CD4-positive, alpha-beta memory T cell (primary cell): ENCODE data around the gene FAM118A. TPM values are rescaled to one million over a fixed set of nuclear protein-coding genes. Genes with fewer than 3 reads are reported as not detected.
A peak's percentile ranks its signal among the peaks of the same experiment; 100 is the strongest.

Experiments
- CTCF ChIA-PET: fragments of 350-600 bp; sonication (Branson Sonifier 250); formaldehyde crosslinking; loops from one replicate; lab custom pipeline; 2021; ENCODE audit warnings: inconsistent platforms; ENCODE audit not compliant: partially characterized antibody; lab: Charles Lee
- POLR2A ChIA-PET: fragments of 350-600 bp; sonication (Branson Sonifier 250); formaldehyde crosslinking; loops from one replicate; lab custom pipeline; 2021; ENCODE audit not compliant: partially characterized antibody; lab: Charles Lee
- DNase-seq, 5 donors: peaks; one replicate each; pipeline versions ENCODE4 v3.0.0 to v3.0.0-alpha.2; 2020 to 2022; ENCODE audit warnings: mixed read lengths in 1 of 5
- H3K27ac ChIP-seq: one replicate; pipeline ENCODE4 v1.7.0; 2013; ENCODE audit warnings: low read depth, low read length
- H3K27me3 ChIP-seq: 2 replicates; pipeline ENCODE4 v1.7.0; 2013; ENCODE audit warnings: mild to moderate bottlenecking, low read length, moderate library complexity; ENCODE audit not compliant: insufficient read depth
- H3K36me3 ChIP-seq: 2 replicates; pipeline ENCODE4 v1.7.0; 2013; ENCODE audit warnings: mild to moderate bottlenecking, low read length, moderate library complexity; ENCODE audit not compliant: insufficient read depth
- H3K4me1 ChIP-seq: 2 replicates; pipeline ENCODE4 v1.7.0; 2013; ENCODE audit warnings: mild to moderate bottlenecking, low read length, moderate library complexity; ENCODE audit not compliant: insufficient read depth
- H3K4me3 ChIP-seq, 2 donors: one replicate each; pipeline ENCODE4 v1.7.0; 2013; ENCODE audit warnings: low read length in 2 of 2, mild to moderate bottlenecking in 1 of 2
- H3K9me3 ChIP-seq, 2 donors: one replicate each; pipeline ENCODE4 v1.7.0; 2013; ENCODE audit warnings: low read length in 2 of 2, control low read depth in 1 of 2; ENCODE audit not compliant: control insufficient read depth in 1 of 2
- H3K27ac Mint-ChIP-seq, 7 donors: one replicate each; pipeline ENCODE4 v1.8.0; 2020 to 2021; ENCODE audit warnings: mixed read lengths in 7 of 7, mild to moderate bottlenecking in 6 of 7, inconsistent platforms in 3 of 7, moderate library complexity in 3 of 7
- H3K27me3 Mint-ChIP-seq, 2 donors: one replicate each; pipeline ENCODE4 v1.8.0; 2020 to 2021; ENCODE audit warnings: mixed read lengths in 2 of 2
- H3K36me3 Mint-ChIP-seq, 2 donors: one replicate each; pipeline ENCODE4 v1.8.0; 2020 to 2021; ENCODE audit warnings: mixed read lengths in 2 of 2, inconsistent platforms in 1 of 2, mild to moderate bottlenecking in 1 of 2
- H3K4me1 Mint-ChIP-seq, 4 donors: one replicate each; pipeline ENCODE4 v1.8.0; 2020 to 2021; ENCODE audit warnings: mixed read lengths in 4 of 4, mild to moderate bottlenecking in 1 of 4
- H3K4me3 Mint-ChIP-seq, 8 donors: one replicate each; pipeline ENCODE4 v1.8.0; 2020 to 2021; ENCODE audit warnings: mixed read lengths in 8 of 8, mild to moderate bottlenecking in 7 of 8, moderate library complexity in 6 of 8, inconsistent platforms in 3 of 8
- H3K9me3 Mint-ChIP-seq, 8 donors: one replicate each; pipeline ENCODE4 v1.8.0; 2020 to 2021; ENCODE audit warnings: mixed read lengths in 8 of 8, mild to moderate bottlenecking in 5 of 8, inconsistent platforms in 3 of 8, moderate library complexity in 1 of 8
- intact Hi-C: fragments of 100-400 bp; cut with micrococcal nuclease; formaldehyde crosslinking; loops from one replicate; pipeline ENCODE4 v1.15.1; 2023
- polyA plus RNA-seq, 2 donors: library from polyadenylated mRNA; unstranded; fragments of 300-500 nt; fragmentation: Illumina TruSeq; gene quantifications; one replicate each; pipeline ENCODE4 v1.2.3, GENCODE V29; 2021
- total RNA-seq, 2 experiments: library from RNA; stranded (reverse); gene quantifications; one replicate each; pipeline ENCODE4 v1.2.3, GENCODE V29; 2021

Gene FAM118A
- total and polyA plus RNA-seq, 4 experiments from 2014 or later: 34.5 to 122 (median 85.1) TPM

DNA sequence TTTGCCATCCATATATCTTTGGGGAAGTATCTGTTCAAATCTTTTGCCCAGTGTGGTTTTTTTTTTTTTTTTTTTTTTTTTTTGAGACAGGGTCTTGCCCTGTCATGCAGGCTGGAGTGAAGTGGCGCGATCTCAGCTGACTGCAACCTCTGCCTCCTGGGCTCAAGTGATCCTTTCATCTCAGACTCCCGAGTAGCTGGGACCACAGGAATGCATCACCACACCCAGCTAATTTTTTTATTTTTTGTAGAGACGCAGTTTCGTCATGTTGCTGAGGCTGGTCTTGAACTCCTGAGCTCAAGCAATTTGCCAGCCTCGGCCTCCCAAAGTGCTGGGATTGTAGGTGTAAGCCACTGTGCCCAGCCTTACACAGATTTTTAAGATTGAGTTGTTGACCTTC is 4.8 kb upstream of the FAM118A start:
- no peaks in the 10 kb centered on the region for H3K9me3 ChIP-seq
- ChIA-PET POLR2A (no interaction called here), CTCF (interaction anchor here (0.7 kb wide), 2 partner anchors 9 to 29 kb away, joined by 3 read pairs; no protein-coding TSS in a partner anchor)
- no peak overlapping the region for H3K4me3 Mint-ChIP-seq
- H3K27me3 Mint-ChIP-seq: no peaks in the 10 kb centered on the region
- H3K36me3 ChIP-seq: no peaks in the 10 kb centered on the region
- intact Hi-C loops: no loop called here
- peaks cover 8% of the 10 kb centered on the region for H3K4me1 ChIP-seq
- DNase-seq: no peak
- no peak overlapping the region for H3K27ac ChIP-seq
- H3K9me3 Mint-ChIP-seq: no peaks in the 10 kb centered on the region
- H3K4me1 Mint-ChIP-seq: peaks cover 9 to 13% (median 11%) of the 10 kb centered on the region in 4 donors
- H3K36me3 Mint-ChIP-seq: peaks cover 0 to 4% of the 10 kb centered on the region in 2 donors
- H3K27ac Mint-ChIP-seq: no peak overlapping the region
- no peaks in the 10 kb centered on the region for H3K27me3 ChIP-seq
- no peak overlapping the region for H3K4me3 ChIP-seq

DNA sequence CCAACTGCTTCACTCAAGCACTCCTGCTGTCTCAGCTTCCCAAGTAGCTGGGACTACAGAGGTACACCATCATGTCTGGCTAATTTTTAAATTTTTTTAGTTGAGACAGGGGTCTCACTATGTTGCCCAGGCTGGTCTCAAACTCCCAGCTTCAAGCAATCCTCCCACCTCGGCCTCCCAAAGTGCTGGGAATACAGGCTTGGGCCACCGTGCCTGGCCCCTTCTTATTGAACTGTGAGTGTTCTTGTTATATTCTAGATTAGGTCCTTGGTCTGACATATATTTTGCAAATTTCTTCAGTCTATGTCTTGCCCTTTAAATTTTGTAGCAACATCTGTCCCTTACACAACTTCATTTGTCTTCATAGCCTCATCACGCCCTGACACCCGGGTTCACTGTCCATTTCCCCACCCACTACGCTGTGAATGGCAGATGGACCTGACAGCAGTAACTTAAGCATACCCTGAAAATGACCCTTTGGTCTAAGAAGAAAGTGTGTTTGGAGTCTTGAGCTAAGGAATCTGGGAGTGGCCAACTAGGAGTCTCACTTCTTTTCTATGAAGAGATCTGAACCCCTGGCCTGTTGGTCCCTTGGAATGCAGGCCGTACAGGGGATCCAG is 4.2 kb upstream of the FAM118A start:
- Mint-ChIP-seq H3K36me3 (peaks cover 0 to 5% of the 10 kb centered on the region in 2 donors), H3K27ac (no peak overlapping the region)
- intact Hi-C loops: no loop called here

DNA sequence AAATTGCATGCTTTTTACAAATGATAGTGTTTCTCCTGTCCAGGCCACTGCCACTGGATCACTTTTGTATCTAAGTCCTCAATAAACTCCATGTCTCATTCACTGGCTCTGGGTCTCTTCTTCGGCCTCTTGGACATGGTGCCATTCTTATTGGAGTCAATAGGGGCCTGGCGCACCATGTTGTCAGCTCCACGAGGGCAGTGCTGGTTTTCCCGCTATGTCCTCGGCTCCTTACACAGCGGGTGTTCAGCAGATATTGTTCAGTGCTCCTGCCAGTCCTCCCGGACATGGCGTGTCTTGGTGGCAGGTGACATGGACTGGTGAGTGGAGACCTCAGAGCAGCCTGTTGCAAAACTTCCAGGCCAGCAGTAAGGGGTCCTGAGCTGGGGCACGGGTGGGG is 3.6 kb upstream of the FAM118A start:
- Histone ChIP-seq H3K4me1 (peaks cover 15% of the 10 kb centered on the region), H3K9me3 (no peaks in the 10 kb centered on the region), H3K4me3 (no peak overlapping the region), H3K27ac (no peak overlapping the region), H3K27me3 (no peaks in the 10 kb centered on the region), H3K36me3 (no peaks in the 10 kb centered on the region)
- CTCF ChIA-PET: interaction anchor here (1.4 kb wide), 1 partner anchor 36 kb away, joined by 4 read pairs; no protein-coding TSS in a partner anchor
- H3K4me1 Mint-ChIP-seq: peaks cover 15 to 21% (median 18%) of the 10 kb centered on the region in 4 donors
- intact Hi-C loops: no loop called here
- H3K4me3 Mint-ChIP-seq: no peak overlapping the region
- H3K27ac Mint-ChIP-seq: no peak overlapping the region
- H3K9me3 Mint-ChIP-seq: no peaks in the 10 kb centered on the region
- H3K36me3 Mint-ChIP-seq: peaks cover 0 to 10% of the 10 kb centered on the region in 2 donors
- DNase-seq: no peak
- H3K27me3 Mint-ChIP-seq: no peaks in the 10 kb centered on the region
- POLR2A ChIA-PET: no interaction called here

More for the DNA sequence above, 4.2 kb upstream of the FAM118A start:
- Mint-ChIP-seq H3K4me3 (no peak overlapping the region), H3K27me3 (no peaks in the 10 kb centered on the region), H3K4me1 (peaks cover 10 to 15% (median 12%) of the 10 kb centered on the region in 4 donors), H3K9me3 (no peaks in the 10 kb centered on the region)
- Histone ChIP-seq H3K4me1 (peaks cover 10% of the 10 kb centered on the region), H3K36me3 (no peaks in the 10 kb centered on the region), H3K27me3 (no peaks in the 10 kb centered on the region), H3K9me3 (no peaks in the 10 kb centered on the region), H3K27ac (no peak overlapping the region), H3K4me3 (no peak overlapping the region)
- ChIA-PET CTCF (interaction anchor here (0.7 kb wide), 1 partner anchor 10 kb away, joined by 3 read pairs; no protein-coding TSS in a partner anchor), POLR2A (no interaction called here)
- no peak for DNase-seq

DNA sequence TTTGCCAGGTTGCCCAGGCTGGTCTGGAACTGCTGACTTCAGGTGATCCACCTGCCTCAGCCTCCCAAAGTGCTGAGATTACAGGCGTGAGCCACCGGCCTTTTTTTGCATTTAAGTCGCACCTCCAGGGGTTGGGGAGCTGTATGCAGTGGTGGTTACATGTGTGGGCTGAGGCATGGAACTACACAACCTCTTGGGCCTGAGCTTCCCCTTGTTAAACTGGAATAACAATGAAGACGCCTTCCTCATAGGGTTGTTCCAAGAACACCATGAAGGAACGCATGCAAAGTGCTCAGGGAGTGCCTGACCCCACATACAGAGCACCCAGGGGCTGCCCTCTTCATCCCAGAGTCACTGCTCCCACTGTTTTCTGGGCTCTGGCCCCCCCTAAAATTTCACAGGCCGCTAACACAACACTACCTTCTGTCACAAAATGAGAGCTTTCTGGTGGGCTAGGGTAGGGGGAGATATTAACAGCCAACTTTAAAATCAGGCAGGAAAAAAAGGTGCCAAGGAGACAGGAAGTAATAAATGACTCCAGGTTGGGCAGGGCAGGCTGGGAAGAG is 1.3 kb upstream of the FAM118A start:
- no peaks in the 10 kb centered on the region for H3K9me3 ChIP-seq
- Mint-ChIP-seq H3K4me3 (peak overlapping the region; percentile 84 to 89 (median 87)), H3K4me1 (peaks cover 31 to 44% (median 38%) of the 10 kb centered on the region in 4 donors), H3K36me3 (peaks cover 0 to 20% of the 10 kb centered on the region in 2 donors), H3K27me3 (no peaks in the 10 kb centered on the region), H3K9me3 (no peaks in the 10 kb centered on the region), H3K27ac (peak overlapping the region; percentile 94 to 96 (median 95))
- intact Hi-C loops: loop anchor here (2.0 kb wide), 1 partner anchor 68 kb away; the partner anchor contains the start of gene KIAA0930
- H3K36me3 ChIP-seq: no peaks in the 10 kb centered on the region
- H3K4me1 ChIP-seq: peaks cover 30% of the 10 kb centered on the region
- H3K27ac ChIP-seq: no peak overlapping the region
- H3K4me3 ChIP-seq: no peak overlapping the region
- no peaks in the 10 kb centered on the region for H3K27me3 ChIP-seq
- no peak for DNase-seq
- ChIA-PET CTCF (no interaction called here), POLR2A (interaction anchor here (1.0 to 4.3 kb wide), 4 partner anchors 10 to 15 kb away, joined by 3 to 41 read pairs (median 16); no protein-coding TSS in a partner anchor)

DNA sequence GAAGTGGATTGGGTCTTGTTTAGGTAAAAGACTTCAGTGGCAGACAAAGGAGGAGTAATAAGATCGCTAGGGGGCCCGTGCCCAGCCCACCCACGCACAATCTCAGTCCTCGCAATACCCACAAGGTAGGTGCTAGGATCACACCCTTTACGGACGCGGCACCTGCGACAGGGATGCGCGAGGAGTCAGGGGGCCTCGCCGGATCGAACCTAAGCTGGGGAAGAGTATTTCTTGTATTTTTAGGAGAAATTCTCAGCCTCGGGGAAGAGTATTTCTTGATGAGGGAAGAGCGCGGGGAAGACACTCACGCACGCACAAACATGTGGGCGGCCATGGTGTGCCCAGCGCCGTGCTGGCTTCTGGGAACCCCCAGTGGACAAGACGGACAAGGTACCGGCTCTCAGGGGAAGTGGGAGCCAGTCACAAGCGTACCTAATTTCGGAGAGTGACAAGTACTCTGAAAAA is 745 bp upstream of the FAM118A start:
- POLR2A ChIA-PET: interaction anchor here (1.0 to 4.3 kb wide), 7 partner anchors 9 to 840 kb away, joined by 3 to 41 read pairs (median 3); no protein-coding TSS in a partner anchor
- intact Hi-C loops: loop anchor here (1.0 to 2.0 kb wide), 3 partner anchors 9 to 68 kb away; partner anchors contain the start of gene KIAA0930
- H3K27me3 Mint-ChIP-seq: no peaks in the 10 kb centered on the region

DNA sequence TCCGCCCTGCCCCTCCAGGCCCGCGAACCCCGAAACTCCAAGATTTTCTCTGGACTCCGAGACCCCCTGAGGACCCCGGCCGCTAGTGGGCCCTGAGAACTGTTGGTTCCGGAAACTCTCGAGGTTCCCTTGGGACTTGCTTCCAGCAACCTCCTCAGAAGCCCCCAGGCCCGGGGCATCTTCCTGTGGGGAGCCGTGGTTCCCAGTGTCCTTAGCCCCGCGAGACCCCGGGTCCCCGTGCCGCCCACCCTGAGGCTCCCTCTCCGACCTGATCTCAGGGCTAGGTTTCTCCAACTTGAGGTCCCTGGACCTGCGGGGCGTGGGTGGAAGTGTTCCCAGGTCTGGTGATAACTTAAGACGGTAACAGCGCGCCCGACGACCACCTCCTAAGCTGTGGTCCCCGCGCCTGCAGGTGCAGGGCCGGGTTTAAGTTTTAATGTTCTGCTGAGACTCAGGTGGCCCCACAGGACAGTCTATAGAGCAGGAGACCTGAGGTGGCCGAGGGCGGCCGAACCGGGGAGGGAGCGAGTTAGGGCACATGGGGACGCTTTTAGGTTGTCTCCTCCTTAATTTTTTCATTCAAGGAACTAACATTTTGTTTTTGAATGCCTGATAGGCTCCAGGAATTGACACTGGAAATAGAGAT is 720 bp downstream of the FAM118A start:
- H3K27ac ChIP-seq: peak overlapping the region; percentile 82
- POLR2A ChIA-PET: interaction anchor here (0.8 to 4.3 kb wide), 6 partner anchors 8 to 147 kb away, joined by 3 to 41 read pairs (median 6); partner anchors contain the start of genes NUP50, RIBC2 and SMC1B
- H3K9me3 ChIP-seq: no peaks in the 10 kb centered on the region
- Mint-ChIP-seq H3K9me3 (no peaks in the 10 kb centered on the region), H3K4me1 (peaks cover 43 to 62% (median 51%) of the 10 kb centered on the region in 4 donors), H3K27me3 (no peaks in the 10 kb centered on the region), H3K27ac (peak overlapping the region; percentile 91 to 97 (median 95)), H3K36me3 (peaks cover 0 to 20% of the 10 kb centered on the region in 2 donors), H3K4me3 (peak overlapping the region; percentile 86 to 94 (median 90))
- no peaks in the 10 kb centered on the region for H3K27me3 ChIP-seq
- DNase-seq: no peak
- CTCF ChIA-PET: no interaction called here
- peaks cover 49% of the 10 kb centered on the region for H3K4me1 ChIP-seq
- no peaks in the 10 kb centered on the region for H3K36me3 ChIP-seq
- peak overlapping the region; percentile 47 to 80 for H3K4me3 ChIP-seq
- intact Hi-C loops: no loop called here

More for the DNA sequence above, 745 bp upstream of the FAM118A start:
- H3K27ac Mint-ChIP-seq: peak overlapping the region; percentile 94 to 96 (median 95)
- peaks cover 32 to 48% (median 40%) of the 10 kb centered on the region in 4 donors for H3K4me1 Mint-ChIP-seq
- peaks cover 35% of the 10 kb centered on the region for H3K4me1 ChIP-seq
- H3K4me3 ChIP-seq: peak overlapping the region; percentile 76 to 80
- H3K27ac ChIP-seq: peak overlapping the region; percentile 82
- H3K27me3 ChIP-seq: no peaks in the 10 kb centered on the region
- H3K9me3 Mint-ChIP-seq: no peaks in the 10 kb centered on the region
- H3K4me3 Mint-ChIP-seq: peak overlapping the region; percentile 84 to 89 (median 87)
- no peaks in the 10 kb centered on the region for H3K36me3 ChIP-seq
- peak in 1 of 5 donors; percentile 17 for DNase-seq
- H3K9me3 ChIP-seq: no peaks in the 10 kb centered on the region
- CTCF ChIA-PET: no interaction called here
- peaks cover 0 to 20% of the 10 kb centered on the region in 2 donors for H3K36me3 Mint-ChIP-seq
